ENCODE results near the gene OR5AS1.
"Not testable (repeated sequence)": the region's sequence is repeated elsewhere in the genome, so short reads cannot be mapped to it uniquely, and the experiment has no call there.

Gene OR5AS1

DNA sequence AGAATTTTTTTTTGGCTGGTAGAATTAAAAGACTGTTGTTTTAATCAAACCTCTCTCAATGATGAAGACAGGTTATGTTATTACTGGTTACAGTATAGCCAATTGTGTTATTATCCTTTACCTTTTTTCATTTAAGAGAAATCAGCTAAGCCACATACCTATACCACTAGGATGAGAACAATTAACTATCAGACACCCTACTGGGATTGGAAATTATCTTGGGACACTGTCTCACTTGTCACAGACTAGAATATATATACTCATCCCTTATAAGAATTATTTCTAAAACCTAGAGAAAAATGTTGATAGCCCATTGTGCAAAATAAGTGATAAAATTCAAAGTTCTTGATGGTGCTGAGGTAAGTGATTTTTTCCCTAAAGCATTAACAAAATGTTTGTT lies at the start of gene OR5AS1:
OR5AS1 (plus strand) TSS at position 301 of the 400 bp plus-strand sequence. CDS start 2,765 bp downstream, outside the sequence.
- no peak for DNase-seq

DNA sequence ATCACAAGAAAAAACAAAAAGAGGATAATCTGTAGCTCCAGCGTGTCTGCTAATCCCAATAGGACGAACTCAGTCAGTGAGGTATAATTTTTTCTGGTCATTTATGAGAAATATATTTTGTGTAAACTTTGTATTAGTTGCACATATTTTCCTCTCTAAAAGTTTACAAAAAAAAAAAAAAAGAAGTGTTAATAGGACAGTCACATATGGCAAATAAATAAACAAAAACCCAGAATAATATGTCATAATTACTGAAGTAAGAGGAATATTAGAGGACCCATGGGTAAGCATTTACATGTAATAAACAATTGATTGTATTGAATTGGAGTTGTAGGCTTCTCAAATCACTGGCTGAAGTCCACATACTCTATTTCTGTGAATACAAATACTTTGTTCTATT lies 32.9 kb upstream of the OR5AS1 start, which contains the start of gene OR5F1:
OR5F1 (minus strand) TSS at position 101 of the 400 bp plus-strand sequence; CDS start at position 101, 0 bp downstream.
- DNase-seq: no peak

DNA sequence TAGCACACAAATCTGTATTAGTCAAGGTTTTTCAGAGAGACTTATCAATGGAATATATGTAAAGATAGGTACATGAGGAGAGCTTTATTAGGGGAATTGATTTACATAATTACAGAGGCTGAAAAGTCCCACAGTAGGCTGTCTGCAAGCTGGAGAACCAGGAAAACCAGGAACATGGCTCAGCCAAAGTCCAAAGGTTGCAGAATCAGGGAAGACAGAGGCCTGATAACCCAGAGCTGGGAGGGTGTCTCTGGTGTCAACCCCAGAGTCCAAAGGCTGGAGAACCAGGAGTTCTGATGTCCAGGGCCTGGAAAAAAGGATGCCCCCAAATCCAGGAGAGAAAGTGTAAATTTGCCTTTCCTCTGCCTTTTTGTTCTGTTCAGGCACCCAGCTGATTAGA lies 16.7 kb upstream of the OR5AS1 start:
- DNase-seq: no peak

DNA sequence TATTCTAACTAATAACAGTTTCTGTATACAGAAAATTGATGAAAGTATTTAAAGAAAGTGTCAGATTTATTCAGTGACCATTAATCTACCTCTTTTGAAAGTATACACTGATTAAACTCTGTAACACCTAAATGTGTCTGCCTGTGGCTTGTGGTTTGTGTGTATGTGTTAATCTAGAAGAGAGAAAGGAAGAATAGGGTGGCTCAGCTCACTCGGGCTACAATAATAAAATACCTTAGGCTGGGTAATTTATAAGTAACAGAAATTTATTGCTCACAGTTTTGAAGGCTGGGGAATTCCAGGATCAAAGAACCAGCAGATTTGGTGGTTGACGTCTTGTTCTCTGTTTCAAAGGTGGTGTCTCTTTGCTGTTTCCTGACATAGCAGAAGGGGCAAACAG lies 13.6 kb upstream of the OR5AS1 start:
- DNase-seq: no peak

DNA sequence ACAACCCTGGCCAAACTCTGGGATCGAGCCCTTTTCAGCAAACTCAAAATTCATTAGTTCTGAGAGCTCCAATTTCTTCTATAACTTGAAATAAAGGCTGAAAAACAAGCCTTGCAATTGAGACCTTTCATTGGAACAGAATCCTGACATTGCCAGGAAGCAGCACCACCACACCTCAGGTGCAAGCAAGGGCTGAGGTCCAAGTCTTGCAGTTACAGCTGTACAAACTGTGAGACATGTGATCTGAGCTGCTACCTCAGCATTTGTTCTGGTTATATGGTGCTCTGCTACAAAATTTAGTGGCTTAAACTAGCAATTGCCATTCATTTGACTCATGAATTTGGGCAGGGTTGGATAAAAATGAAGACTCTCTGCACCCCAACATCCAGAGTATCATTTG lies 18.1 kb downstream of the OR5AS1 start:
- no peak for DNase-seq

DNA sequence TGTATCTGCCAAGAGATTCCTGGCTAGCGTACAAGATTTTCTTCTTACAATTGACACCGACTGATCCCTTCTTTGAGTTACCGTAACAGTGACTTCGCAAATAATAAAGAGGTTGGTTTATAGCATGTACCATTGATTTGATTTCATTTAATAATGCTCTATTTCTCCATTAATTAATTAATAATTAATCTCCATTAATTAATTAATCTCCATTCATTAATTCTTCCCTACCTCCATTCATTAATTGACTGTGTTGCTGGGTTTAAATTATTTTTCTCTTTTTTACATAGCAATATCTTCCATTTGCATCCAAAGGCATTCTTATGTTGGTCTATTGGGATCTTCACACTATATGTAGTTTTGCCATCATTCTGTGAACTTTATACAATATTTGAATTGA lies 21.0 kb downstream of the OR5AS1 start:
- DNase-seq: no peak

DNA sequence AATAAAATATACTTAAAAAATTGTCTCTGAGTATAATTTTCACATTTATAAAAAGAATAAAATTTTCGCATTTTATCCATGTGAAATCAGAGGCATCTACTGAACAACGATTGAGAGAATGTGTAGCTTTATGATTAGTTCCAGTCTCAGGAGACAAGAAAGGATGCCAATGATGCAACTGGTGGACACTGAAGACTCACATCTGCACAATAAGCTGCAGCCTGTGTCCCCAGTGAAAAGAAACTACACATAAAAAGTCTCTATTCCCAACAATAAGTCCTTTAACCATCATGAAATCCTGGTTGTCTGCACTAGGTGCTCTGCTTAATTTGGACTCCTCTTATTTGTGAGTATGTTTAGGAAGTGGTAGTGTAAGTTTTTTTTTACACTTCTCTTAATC lies 22.0 kb downstream of the OR5AS1 start:
- DNase-seq: no peak

DNA sequence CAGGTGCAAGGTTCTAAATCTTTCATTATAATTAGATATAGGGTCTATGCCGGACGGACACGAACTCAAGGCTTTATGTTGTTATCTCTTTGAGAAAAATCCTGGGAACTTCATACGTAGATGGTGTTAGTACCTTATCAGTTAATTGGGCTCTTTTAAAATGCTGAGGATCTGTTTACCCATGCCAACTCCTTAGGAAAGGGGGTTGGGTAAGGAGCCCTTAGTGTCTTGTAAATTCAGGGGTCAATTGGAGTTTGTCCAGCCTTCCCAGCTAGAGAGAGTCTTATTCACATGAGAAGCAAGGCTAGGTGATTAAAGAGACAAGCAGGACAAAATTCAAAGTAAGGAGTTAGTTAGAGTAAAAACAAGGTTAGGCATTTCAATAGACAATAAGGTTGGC lies 28.9 kb downstream of the OR5AS1 start:
- not testable (repeated sequence) for DNase-seq

DNA sequence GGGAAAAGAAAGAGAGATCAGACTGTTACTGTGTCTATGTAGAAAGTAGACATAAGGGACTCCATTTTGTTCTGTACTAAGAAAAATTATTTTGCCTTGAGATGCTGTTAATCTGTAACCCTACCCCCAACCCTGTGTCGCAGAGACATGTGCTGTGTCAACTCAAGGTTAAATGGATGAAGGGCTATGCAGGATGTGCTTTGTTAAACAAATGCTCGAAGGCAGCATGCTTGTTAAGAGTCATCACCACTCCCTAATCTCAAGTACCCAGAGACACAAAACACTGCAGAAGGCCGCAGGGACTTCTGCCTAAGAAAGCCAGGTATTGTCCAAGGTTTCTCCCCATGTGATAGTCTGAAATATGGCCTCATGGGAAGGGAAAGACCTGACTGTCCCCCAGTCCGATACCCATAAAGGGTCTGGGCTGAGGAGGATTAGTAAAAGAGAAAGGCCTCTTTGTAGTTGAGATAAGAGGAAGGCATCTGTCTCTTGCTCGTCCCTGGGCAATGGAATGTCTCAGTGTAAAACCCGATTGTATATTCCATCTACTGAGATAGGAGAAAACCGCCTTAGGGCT lies 30.3 kb downstream of the OR5AS1 start:
- DNase-seq: not testable (repeated sequence)

DNA sequence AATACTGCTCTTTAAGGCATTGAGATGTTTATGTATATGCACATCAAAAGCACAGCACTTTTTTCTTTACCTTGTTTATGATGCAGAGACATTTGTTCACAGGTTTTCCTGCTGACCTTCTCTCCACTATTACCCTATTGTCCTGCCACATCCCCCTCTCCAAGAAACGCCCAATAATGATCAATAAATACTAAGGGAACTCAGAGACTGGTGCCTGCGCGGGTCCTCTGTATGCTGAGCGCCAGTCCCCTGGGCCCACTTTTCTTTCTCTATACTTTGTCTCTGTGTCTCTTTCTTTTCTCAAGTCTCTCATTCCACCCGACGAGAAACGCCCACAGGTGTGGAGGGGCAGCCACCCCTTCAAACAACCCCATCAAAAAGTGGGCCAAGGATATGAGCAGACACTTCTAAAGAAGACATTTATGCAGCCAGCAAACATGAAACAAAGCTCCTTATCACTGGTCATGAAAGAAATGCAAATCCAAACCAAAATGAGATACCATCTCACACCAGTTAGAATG lies 30.9 kb downstream of the OR5AS1 start:
- DNase-seq: not testable (repeated sequence)

DNA sequence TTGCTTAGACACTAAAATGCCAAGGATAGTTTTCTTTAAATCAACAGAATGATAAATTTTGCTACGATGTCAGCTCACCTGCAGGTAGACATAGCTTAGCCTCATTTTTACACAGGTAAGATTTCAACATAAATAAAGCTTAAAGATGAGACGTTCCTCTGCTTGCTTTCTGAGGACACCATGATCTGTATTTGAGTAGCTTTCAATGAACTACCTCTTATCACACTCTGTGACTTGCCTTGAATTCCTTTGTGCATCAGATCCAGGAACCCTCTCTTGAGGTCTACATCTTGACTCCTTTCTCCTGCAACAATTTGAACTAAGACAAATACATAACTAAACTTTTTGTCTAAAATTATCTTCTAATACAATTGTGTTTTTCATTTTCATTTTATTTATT lies 39.5 kb downstream of the OR5AS1 start:
- no peak for DNase-seq
